HG02763 (cell line): ENCODE results near the gene ADAMTS13.

ENCODE experiments used
- ATAC-seq: cut with Tn5 transposase; IDR thresholded peaks from one replicate; pipeline ENCODE4 v1.9.1; 2021; ENCODE audit warnings: mild to moderate bottlenecking, moderate library complexity; ENCODE audit not compliant: unreplicated experiment

The ADAMTS13 gene

GRCh38 chr9:133487331-133487725 lies 65.2 kb downstream of the ADAMTS13 start:
- no peak for ATAC-seq

- no peak for ATAC-seq
These were observed 66.6 kb downstream of the ADAMTS13 start for GRCh38 chr9:133488686-133489252.

- ATAC-seq, result no peak
These were observed 67.4 kb downstream of the ADAMTS13 start for GRCh38 chr9:133489253-133490190.

GRCh38 chr9:133490201-133490681 lies 68.1 kb downstream of the ADAMTS13 start:
- ATAC-seq, result no peak

GRCh38 chr9:133490865-133491655 lies 68.9 kb downstream of the ADAMTS13 start:
- no peak for ATAC-seq

- ATAC-seq, result no peak
These were observed 69.4 kb downstream of the ADAMTS13 start for GRCh38 chr9:133491656-133491925.

GRCh38 chr9:133492061-133493021 lies 70.2 kb downstream of the ADAMTS13 start:
- ATAC-seq, result no peak

GRCh38 chr9:133493428-133493827 lies 71.3 kb downstream of the ADAMTS13 start:
- no peak for ATAC-seq

GRCh38 chr9:133493845-133494540 lies 71.8 kb downstream of the ADAMTS13 start:
- no peak for ATAC-seq

- no peak for ATAC-seq
These were observed 72.6 kb downstream of the ADAMTS13 start for GRCh38 chr9:133494636-133495326.

GRCh38 chr9:133495327-133496293 lies 73.4 kb downstream of the ADAMTS13 start:
- ATAC-seq, result no peak

GRCh38 chr9:133496861-133497842 lies 75.0 kb downstream of the ADAMTS13 start:
- no peak for ATAC-seq

GRCh38 chr9:133499132-133499891 lies 77.1 kb downstream of the ADAMTS13 start:
- no peak for ATAC-seq

GRCh38 chr9:133499892-133500270 lies 77.7 kb downstream of the ADAMTS13 start:
- ATAC-seq, result no peak

GRCh38 chr9:133502112-133502511 lies 79.9 kb downstream of the ADAMTS13 start:
- ATAC-seq, result no peak

- ATAC-seq, result no peak
These were observed 83.1 kb downstream of the ADAMTS13 start for GRCh38 chr9:133505186-133505830.
